GM19023 (cell line): Measurements from ENCODE around the gene RNF207.

Source experiments
- ATAC-seq: cut with Tn5 transposase; IDR thresholded peaks from one replicate; pipeline ENCODE4 v1.9.1; 2021; ENCODE audit warnings: mild to moderate bottlenecking, moderate library complexity; ENCODE audit not compliant: unreplicated experiment

Gene RNF207

GRCh38 chr1:6224718-6225117 lies 18.8 kb downstream of the RNF207 start:
- no peak for ATAC-seq

DNA sequence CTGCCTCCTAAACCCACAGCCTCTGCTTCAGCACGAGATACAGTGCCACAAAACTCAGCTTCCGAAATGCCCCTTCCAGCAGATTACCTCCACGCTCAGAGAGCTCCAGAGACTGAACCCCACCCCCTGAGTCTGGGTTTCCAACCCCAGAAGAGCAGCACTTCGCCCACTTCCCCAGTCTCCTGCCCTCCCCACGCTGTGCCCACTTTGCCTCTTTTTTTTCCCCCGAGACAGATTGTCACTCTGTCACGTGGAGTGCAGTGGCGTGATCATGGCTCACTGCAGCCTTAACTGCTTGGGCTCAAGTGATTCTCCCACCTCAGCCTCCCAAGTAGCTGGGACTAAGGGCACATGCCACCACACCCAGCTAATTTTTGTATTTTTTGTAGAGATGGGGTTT lies 19.7 kb downstream of the RNF207 start:
- no peak for ATAC-seq

- no peak for ATAC-seq
Measured at GRCh38 chr1:6233376-6233775, 27.5 kb downstream of the RNF207 start.

- no peak for ATAC-seq
Measured at GRCh38 chr1:6234502-6235295, 28.8 kb downstream of the RNF207 start.

- ATAC-seq, result no peak
Measured at GRCh38 chr1:6235296-6235677, 29.4 kb downstream of the RNF207 start.

DNA sequence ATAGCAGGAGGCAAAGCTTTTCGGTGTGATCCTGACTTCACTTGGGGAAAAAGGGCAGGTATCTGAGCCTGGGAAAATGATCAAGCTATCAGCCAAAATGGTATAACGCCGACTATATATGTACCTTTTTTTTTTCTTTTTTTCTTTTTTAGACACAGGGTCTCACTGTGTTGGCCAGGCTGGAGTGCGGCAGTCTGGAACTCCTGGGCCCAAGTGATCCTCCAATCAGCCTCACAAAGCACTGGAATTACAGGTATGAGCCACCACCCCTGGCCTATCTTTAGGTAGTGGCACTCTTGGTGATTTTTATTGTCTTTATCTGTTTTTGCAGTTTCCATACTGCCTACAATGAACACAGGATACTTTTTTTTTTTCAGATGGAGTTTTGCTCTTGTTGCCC lies 31.2 kb downstream of the RNF207 start:
- ATAC-seq, result no peak

DNA sequence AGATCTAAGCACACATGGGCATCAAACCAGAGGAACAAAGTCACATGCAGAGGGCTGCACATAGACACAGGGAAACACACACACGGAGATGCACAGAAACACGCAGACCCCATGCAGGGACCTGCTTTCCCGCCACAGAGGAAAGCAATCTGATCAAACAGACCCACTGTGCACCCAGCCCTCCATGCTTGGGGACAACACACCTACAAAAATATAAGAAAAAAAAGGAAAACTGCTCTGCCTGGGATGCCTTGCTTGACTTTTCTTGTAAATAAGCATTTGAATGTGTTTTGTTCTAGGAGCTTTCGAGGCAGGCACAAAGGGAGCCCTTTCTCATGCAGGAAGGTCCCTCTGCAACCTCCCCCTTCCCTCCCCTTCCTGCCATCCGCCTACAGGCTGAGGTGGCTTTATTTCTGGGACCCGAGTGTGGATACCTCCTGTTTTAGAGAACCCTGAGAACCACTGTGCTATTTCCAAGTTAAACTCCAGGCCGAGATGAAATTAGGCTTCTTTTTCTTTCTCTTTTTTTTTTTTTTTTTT lies 33.4 kb downstream of the RNF207 start:
- ATAC-seq, result no peak

DNA sequence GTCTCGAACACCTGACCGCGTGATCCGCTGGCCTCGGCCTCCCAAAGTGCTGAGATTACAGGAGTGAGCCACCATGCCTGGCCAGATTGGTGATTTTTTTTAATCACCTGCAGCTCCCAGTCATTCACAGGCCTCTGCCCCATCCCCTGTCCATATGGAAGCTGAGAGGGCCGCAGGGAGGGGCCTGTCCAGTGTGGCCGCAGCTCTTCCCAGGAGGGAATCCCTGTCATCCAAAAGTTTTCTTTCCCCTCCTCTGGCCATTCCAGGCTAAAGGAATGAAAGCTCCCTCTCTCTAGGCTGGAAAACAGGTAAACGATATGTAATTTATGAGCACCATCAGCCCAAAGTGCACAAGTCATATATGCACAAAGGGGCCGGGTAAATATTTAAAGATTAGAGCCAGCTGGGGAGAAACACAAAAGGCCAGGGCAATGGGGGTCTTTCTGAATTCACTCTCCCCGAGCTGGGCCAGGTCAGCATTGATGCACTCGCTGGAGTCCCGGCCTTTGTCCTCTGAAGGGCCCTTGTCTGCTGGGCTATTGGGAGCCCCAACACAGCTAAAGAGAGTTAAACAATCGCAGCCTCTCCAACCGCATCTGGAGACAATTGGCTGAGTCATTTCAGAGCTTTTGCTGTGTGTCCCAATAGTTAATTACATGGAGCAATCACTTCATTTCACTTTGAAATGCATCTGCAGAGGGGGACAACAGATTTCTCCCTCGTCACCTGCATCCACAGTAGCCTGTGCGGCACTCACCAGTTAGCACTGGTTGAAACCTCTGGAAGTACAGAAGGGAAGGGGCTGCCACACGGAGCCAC lies 34.2 kb downstream of the RNF207 start:
- ATAC-seq, result no peak

DNA sequence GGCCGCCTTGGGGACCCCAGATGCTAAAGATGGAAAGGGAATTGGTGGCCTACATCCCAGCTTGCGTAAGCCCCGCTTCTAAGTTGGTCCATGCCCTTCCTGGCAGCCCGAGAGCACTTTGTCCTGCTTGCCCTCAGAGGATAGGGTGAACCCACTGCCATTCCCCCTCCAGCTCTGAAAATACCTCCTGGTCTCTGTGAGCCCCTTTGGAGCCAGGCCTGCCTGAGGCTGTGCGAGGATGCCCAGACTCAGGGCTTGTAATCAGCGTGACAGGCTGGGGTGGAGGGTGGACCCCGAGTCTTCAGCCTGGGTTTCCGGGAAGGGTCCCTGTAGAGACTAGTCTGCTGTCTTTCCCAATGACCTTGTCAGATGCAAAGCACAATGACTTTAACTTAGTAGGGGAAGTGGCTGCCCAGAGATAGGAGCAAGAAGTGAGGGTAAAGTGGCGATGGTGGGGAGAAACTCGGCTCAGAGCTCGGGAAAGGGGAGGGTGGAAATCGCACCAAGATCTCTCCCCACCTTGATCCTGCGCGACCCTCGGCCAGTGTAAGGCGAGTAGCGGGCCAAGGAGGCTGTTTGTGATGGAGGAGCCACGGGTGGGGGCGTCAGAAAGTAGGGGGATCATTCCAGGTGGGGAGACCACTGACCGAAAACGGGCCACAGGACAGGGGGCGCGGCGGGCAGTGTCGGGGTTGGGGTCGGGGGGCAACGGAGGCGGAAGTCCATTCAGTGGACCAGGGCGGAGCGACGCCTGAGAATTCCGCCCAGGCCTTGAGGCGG lies 35.4 kb downstream of the RNF207 start:
- ATAC-seq, result no peak

- no peak for ATAC-seq
Measured at GRCh38 chr1:6241887-6242740, 36.2 kb downstream of the RNF207 start.

DNA sequence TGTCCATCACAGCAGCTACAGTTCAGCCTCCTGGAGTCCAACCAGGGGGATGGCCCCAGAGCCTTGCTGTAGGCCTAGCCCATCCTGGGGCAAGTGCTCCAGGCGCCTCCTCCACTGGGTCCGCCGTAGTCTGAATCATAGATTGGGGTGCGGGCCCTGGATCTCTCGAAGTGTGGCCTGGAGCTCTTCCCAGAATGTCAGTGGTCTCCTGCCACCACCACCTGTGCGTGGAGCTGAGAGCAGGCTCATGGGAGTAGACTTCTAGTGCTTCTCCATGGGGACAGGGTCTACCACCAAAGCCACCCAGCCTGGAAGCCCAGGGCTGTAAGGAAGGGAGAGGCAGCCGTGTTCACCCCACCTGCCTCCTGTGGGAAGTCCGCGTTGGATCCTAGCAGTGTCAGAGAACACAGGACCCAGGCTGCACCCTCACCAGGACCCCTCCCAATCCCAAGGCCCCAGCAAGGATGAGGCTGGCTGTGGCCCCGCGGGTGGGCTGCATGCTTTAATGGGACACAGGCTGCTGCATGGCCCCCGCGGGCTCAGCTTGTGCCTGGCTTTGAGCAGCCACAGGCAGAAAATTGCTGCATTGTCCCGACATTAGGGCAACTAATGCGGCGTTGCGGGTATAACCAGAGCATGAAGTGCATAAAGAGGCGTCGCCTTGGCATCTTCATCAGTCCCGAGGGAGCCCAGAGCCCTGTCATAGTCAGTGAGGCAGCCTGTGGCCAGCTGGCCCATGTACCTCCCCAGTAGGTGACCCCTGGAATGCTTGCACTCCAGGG lies 37.3 kb downstream of the RNF207 start:
- no peak for ATAC-seq

DNA sequence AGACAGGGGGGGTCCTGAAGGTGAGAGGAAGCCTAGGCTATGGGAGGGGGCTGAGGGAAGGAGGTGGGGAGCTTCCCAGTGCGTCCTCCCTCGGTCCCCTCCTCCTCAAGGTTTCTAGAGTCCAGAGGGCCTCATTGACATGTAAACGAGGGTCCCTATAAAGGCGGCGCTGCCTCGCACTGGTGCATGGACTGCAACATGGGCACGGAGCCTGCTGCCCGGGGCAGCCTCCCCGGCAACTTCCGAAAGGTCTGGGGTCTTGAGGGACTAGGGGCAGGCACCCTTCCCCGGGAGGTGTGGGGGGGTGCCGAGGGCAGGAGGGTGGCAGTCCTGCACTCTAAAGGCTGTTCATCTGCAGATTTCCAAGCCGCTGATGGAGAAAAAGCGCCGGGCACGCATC lies 38.1 kb downstream of the RNF207 start, which contains the start of gene HES3:
HES3 (plus strand) TSS at position 187 of the 400 bp plus-strand sequence; CDS start at position 374, 187 bp downstream.
- no peak for ATAC-seq

GRCh38 chr1:6244401-6245049 lies 38.6 kb downstream of the RNF207 start:
- ATAC-seq, result no peak

DNA sequence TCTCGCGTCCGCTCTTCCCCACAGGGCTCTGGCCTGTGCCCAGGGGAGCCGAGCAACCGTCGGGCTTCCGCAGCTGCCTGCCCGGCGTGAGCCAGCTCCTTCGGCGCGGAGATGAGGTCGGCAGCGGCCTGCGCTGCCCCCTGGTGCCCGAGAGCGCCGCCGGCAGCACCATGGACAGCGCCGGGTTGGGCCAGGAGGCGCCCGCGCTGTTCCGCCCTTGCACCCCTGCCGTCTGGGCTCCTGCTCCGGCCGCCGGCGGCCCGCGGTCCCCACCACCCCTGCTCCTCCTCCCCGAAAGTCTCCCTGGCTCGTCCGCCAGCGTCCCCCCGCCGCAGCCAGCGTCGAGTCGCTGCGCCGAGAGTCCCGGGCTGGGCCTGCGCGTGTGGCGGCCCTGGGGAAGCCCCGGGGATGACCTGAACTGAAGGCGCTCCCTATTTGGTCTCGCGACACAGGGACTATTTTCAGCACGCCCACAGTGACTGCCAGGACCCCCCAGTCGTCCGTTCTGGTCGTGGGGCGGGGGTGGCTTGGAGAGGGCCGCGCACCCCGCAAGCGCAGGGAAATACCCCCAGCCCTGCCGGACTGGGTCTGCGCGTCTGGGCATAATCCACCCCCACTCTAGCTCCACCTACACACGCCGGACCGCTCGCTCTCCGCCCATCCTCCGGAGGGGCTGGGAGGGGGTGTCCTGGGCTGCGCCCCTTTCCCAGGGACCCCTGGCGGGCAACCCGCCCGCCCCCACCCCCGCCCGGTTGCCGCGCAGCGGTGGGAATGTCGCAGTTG lies 39.4 kb downstream of the RNF207 start:
- no peak for ATAC-seq

DNA sequence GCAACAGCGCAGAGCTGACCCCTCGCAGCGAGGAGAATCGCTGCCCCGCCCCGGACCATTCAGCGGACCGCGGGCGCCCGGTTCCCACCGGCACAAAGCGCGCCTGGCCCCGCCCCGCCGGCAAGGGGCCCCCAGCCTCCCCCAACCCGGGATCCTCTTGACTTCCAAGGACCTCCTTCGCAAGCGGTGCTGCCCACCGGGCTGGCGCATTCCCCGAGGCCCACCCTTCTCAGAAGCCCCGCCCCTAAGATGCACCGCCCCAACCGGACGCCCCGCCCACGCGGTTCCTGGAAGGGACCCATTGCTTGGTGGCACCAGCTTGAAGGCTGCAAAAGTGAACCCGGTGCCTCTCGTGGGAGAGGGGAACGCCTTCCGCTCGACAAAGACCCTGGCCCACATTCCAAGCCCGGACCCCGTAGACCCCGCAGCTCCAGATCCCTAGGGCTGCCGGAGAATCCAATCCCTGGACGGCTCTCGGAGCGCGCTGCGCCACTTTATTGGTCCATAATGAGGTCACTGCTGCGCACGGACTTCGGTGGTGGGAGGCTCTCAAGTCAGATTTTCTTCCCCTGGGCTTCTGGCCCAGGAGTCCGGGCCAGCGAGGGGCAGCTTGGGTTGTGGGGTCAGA lies 40.1 kb downstream of the RNF207 start:
- no peak for ATAC-seq

GRCh38 chr1:6246497-6247467 lies 40.9 kb downstream of the RNF207 start:
- no peak for ATAC-seq
